Aortic smooth muscle cell (primary cell): ENCODE data around the gene CALML5. TPM values are rescaled to one million over a fixed set of nuclear protein-coding genes. Genes with fewer than 3 reads are reported as not detected.

Source experiments
- total RNA-seq: library from RNA; depleted of rRNA; stranded (reverse); fragments of >200 nt; gene quantifications from 2 replicates; pipeline ENCODE4 v1.2.3, GENCODE V29; 2014

Gene CALML5
- total RNA-seq: not detected in 2 replicates

GRCh38 chr10:5499493-5500140, at the start of gene CALML5:
TSS of gene CALML5 (minus strand) at chr10:5499570. CDS start at chr10:5499438, 132 bp downstream.

DNA sequence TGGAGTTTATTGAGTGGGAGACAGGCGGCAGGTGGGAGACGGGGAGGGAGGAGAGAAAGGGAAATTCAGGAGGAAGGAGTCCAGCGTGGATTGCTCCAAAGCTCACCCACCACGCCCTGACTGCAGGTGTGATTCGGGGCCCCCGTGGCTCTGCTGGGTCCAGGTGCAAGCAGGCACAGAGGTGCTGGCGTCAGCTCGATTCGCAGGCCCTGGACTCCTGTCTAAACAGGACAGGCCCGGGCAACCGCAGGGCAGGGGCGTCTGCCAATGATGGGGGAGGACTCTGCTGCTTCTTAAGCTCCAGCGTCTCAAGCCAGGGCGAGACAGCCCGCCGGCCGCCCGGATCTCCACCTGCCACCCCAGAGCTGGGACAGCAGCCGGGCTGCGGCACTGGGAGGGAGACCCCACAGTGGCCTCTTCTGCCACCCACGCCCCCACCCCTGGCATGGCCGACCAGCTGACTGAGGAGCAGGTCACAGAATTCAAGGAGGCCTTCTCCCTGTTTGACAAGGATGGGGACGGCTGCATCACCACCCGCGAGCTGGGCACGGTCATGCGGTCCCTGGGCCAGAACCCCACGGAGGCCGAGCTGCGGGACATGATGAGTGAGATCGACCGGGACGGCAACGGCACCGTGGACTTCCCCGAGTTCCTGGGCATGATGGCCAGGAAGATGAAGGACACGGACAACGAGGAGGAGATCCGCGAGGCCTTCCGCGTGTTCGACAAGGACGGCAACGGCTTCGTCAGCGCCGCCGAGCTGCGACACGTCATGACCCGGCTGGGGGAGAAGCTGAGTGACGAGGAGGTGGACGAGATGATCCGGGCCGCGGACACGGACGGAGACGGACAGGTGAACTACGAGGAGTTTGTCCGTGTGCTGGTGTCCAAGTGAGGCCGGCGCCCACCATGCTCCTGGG, 25.5 kb upstream of the CALML5 start, which contains the start of gene CALML3:
Gene CALML3 (plus strand): TSS at position 321 of the 920 bp plus-strand sequence. CDS start 125 bp downstream, at position 446.

Other genes starting within 250 kb of the CALML5 start
- not detected in 2 replicates for gene UCN3, start 134.6 kb downstream of the CALML5 start, total RNA-seq
- gene TUBAL3, start 94.7 kb downstream of the CALML5 start, total RNA-seq: not detected in 2 replicates
- 26.0 and 61.0 TPM in 2 replicates for gene NET1, start 87.0 kb downstream of the CALML5 start, total RNA-seq
- not detected in 2 replicates for gene CALML3, start 25.4 kb upstream of the CALML5 start, total RNA-seq
- gene ASB13, start 167.0 kb upstream of the CALML5 start, total RNA-seq: 9.2 and 9.8 TPM in 2 replicates
- gene TASOR2, start 185.3 kb upstream of the CALML5 start, total RNA-seq: 54.6 and 64.7 TPM in 2 replicates